Measurements from ENCODE around the gene TEX53. TPM values are rescaled to one million over a fixed set of nuclear protein-coding genes. Genes with fewer than 3 reads are reported as not detected.

The TEX53 gene
- total and polyA plus RNA-seq, 10 of the 15 experiments (the other 5 are each of a cell fraction or from before 2014, with no cell fraction given): not detected

- TF ChIP-seq PBX3 (IDR thresholded peaks at IDR 0.05; ENCODE audit: insufficient replicate concordance, low read depth, low read length): no peak
- no peak for TF ChIP-seq PAX5 (IDR thresholded peaks at IDR 0.05; ENCODE audit: borderline replicate concordance, low read depth, low read length)
- TF ChIP-seq NRF1 (conservative IDR thresholded peaks at IDR 0.05; ENCODE audit: low read depth, low read length): no peak
- TF ChIP-seq MXI1 (IDR thresholded peaks at IDR 0.05; ENCODE audit: low read depth, low read length): no peak
These were observed 14.6 kb downstream of the TEX53 start (continued) for GRCh38 chr9:114643001-114643400.

- ChIA-PET POLR2A (no interaction called here), CTCF (interaction anchor here (1.8 to 2.0 kb wide), 2 partner anchors 11 to 49 kb away, joined by 11 to 12 read pairs; no protein-coding TSS in a partner anchor), SMC1A (ENCODE audit: uncharacterized antibody, unreplicated experiment) (interaction anchor here (3.1 kb wide), 1 partner anchor 11 kb away, joined by 16 read pairs; no protein-coding TSS in a partner anchor), RAD21 (ENCODE audit: unreplicated experiment) (no interaction called here)
- no peaks in the 10 kb centered on the region for H3K9me3 ChIP-seq (replicated peaks; ENCODE audit: control insufficient read depth, insufficient read depth, low read length)
- no peaks in the 10 kb centered on the region for H3K4me1 ChIP-seq (ENCODE audit: control insufficient read depth, insufficient read depth, low read length)
- H3K36me3 ChIP-seq (ENCODE audit: control insufficient read depth in 2 of 2, insufficient read depth in 2 of 2, low read length in 1 of 2): peaks cover 21 to 47% of the 10 kb centered on the region in 2 experiments
- no peak for DNase-seq (ENCODE audit: low read depth, low spot score)
- no peak for ATAC-seq
- 59% methylated on average over 1 of the region's 1 CpG for WGBS (ENCODE audit: insufficient coverage, insufficient replicate concordance, low lambda C conversion rate, missing lambda C conversion rate)
- in situ Hi-C loops (cut with MboI): no loop called here
- FAIRE-seq: no peak
- no peaks in the 10 kb centered on the region for H4K20me1 ChIP-seq (ENCODE audit: control insufficient read depth, insufficient read depth)
- no peak overlapping the region for H3K27ac ChIP-seq (ENCODE audit: control insufficient read depth, insufficient read depth)
- no peak overlapping the region for H2AFZ ChIP-seq (ENCODE audit: control insufficient read depth, low read depth, low read length)
- no peaks in the 10 kb centered on the region for H3K27me3 ChIP-seq (replicated peaks in 1 of 2; ENCODE audit: control insufficient read depth in 2 of 2, insufficient read depth in 2 of 2, low read length in 1 of 2)
- no peak overlapping the region for H3K9ac ChIP-seq (ENCODE audit: control insufficient read depth, insufficient read depth, low read length)
- H3K4me2 ChIP-seq (ENCODE audit: control insufficient read depth, insufficient read depth): no peak overlapping the region
- no TSS peak for BruUV-seq (replicated peaks)
- intact Hi-C loops (cut with micrococcal nuclease; ENCODE audit: unreplicated experiment): no loop called here
- no peaks in the 10 kb centered on the region for H3K79me2 ChIP-seq (ENCODE audit: control insufficient read depth, insufficient read depth, low read length)
- no peak overlapping the region for H3K4me3 ChIP-seq
- TF ChIP-seq SMARCA5 (IDR thresholded peaks at IDR 0.05): no peak
- no peak for TF ChIP-seq KAT2A (conservative IDR thresholded peaks at IDR 0.05; ENCODE audit: control insufficient read depth, low read depth, low read length)
- TF ChIP-seq ZBTB11 (CRISPR knock-in tag; IDR thresholded peaks at IDR 0.05): no peak
- TF ChIP-seq GATAD2B (conservative IDR thresholded peaks at IDR 0.05; ENCODE audit: low read depth): no peak
- TF ChIP-seq SIX5 (IDR thresholded peaks at IDR 0.05; ENCODE audit: low read depth, low read length, severe bottlenecking): no peak
- no peak for TF ChIP-seq BACH1 (IDR thresholded peaks at IDR 0.05; ENCODE audit: borderline replicate concordance)
- TF ChIP-seq MYC (IDR thresholded peaks at IDR 0.05; ENCODE audit: insufficient read depth, insufficient read length, insufficient replicate concordance, low read length, severe bottlenecking): no peak
- no peak for TF ChIP-seq YBX1 (IDR thresholded peaks at IDR 0.05)
- no peak for TF ChIP-seq POLR2AphosphoS2 (IDR thresholded peaks at IDR 0.05; ENCODE audit: low read depth, low read length)
- TF ChIP-seq HDGF (IDR thresholded peaks at IDR 0.05): no peak
- no peak for TF ChIP-seq CBFB (IDR thresholded peaks at IDR 0.05; ENCODE audit: low read depth)
- TF ChIP-seq ESRRA (IDR thresholded peaks at IDR 0.05; ENCODE audit: low read length): no peak
- TF ChIP-seq CBX3 (IDR thresholded peaks at IDR 0.05; ENCODE audit: borderline replicate concordance, low read depth): no peak
- TF ChIP-seq SREBF1 (IDR thresholded peaks at IDR 0.05; ENCODE audit: low read length): no peak
- no peak for TF ChIP-seq SKIL (IDR thresholded peaks at IDR 0.05; ENCODE audit: low read depth, poor library complexity, severe bottlenecking)
These were observed 15.6 kb downstream of the TEX53 start for GRCh38 chr9:114641967-114642366.

Measured in GM12878 (cell line).